ENCODE results near the gene OPALIN. TPM values are rescaled to one million over a fixed set of nuclear protein-coding genes. Genes with fewer than 3 reads are reported as not detected.

OPALIN gene
- total RNA-seq, 1 donor from 2014 or later: not detected

- DNase-seq (ENCODE audit: low read depth): no peak
- H3K4me3 ChIP-seq (ENCODE audit: low read depth, low read length): no peak overlapping the region
- no peak for TF ChIP-seq CTCF (conservative IDR thresholded peaks at IDR 0.05; ENCODE audit: low read depth, low read length)
These were observed 1.7 kb downstream of the OPALIN start for GRCh38 chr10:96357038-96357620.

- no peak for DNase-seq (ENCODE audit: low read depth)
- TF ChIP-seq CTCF (conservative IDR thresholded peaks at IDR 0.05; ENCODE audit: low read depth, low read length): no peak
- no peak overlapping the region for H3K4me3 ChIP-seq (ENCODE audit: low read depth, low read length)
These were observed 6.2 kb downstream of the OPALIN start for GRCh38 chr10:96352582-96352981.

- no peak for TF ChIP-seq CTCF (conservative IDR thresholded peaks at IDR 0.05; ENCODE audit: low read depth, low read length)
- no peak for DNase-seq (ENCODE audit: low read depth)
- H3K4me3 ChIP-seq (ENCODE audit: low read depth, low read length): no peak overlapping the region
These were observed 6.8 kb downstream of the OPALIN start for GRCh38 chr10:96352027-96352426.

GRCh38 chr10:96346295-96346694, 12.5 kb downstream of the OPALIN start:
- no peak overlapping the region for H3K4me3 ChIP-seq (ENCODE audit: low read depth, low read length)
- no peak for TF ChIP-seq CTCF (conservative IDR thresholded peaks at IDR 0.05; ENCODE audit: low read depth, low read length)

GRCh38 chr10:96345222-96345621, 13.6 kb downstream of the OPALIN start:
- no peak for TF ChIP-seq CTCF (conservative IDR thresholded peaks at IDR 0.05; ENCODE audit: low read depth, low read length)
- no peak overlapping the region for H3K4me3 ChIP-seq (ENCODE audit: low read depth, low read length)
- no peak for DNase-seq (ENCODE audit: low read depth)

More at GRCh38 chr10:96346295-96346694, 12.5 kb downstream of the OPALIN start:
- no peak for DNase-seq (ENCODE audit: low read depth)

- TF ChIP-seq CTCF (conservative IDR thresholded peaks at IDR 0.05; ENCODE audit: low read depth, low read length): no peak
- no peak overlapping the region for H3K4me3 ChIP-seq (ENCODE audit: low read depth, low read length)
- DNase-seq (ENCODE audit: low read depth): no peak
These were observed 14.6 kb downstream of the OPALIN start for GRCh38 chr10:96344178-96344577.

GRCh38 chr10:96342402-96342801, 16.4 kb downstream of the OPALIN start:
- no peak overlapping the region for H3K4me3 ChIP-seq (ENCODE audit: low read depth, low read length)
- no peak for DNase-seq (ENCODE audit: low read depth)
- TF ChIP-seq CTCF (conservative IDR thresholded peaks at IDR 0.05; ENCODE audit: low read depth, low read length): no peak
